Measurements from ENCODE around the gene FOSB. TPM values are rescaled to one million over a fixed set of nuclear protein-coding genes. Genes with fewer than 3 reads are reported as not detected.

The FOSB gene
- polyA plus RNA-seq, 1 donor from 2014 or later = 2.1 TPM

DNA sequence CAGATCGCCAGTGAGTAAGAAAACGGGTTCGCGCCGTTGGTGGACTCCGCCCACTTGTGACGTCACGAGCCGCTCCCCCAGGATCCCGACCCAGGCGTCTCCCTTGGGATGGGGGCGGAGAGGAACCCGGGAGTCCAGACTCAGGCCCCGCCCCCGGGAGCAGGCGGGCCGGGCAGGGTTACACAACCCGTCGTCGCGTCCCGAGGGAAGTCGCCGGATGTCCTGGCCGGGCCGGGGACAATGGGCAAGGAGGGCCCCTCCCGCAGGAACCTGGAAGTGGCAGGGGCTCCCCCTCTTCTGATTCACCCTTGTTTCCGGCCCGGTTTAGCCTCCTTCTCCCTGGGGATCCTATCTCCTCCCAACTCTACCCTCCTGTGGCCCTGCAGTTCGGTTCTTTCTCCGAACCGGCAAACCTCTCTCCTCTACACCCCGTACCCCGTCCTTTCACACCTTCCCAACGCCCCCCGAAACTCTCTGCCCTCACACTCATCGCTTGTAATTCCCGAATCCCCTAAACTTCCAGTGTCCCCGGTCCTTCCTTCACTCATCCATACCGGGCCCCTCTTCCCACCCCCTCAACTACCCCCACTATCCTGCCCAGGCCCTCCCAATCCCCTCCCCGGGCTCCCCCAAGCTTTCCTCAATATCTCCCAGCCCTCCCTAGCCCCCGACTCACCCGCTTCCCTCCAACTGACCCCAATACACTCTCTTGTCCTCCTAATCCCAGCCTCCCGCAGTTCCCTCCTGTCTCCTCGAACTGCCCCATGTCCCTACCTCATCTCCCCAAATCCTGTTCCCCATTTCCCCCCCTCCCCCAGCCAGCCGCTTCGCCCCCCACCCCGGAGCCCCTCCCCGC lies 24.1 kb upstream of the FOSB start:
- Histone ChIP-seq H4K20me1 (ENCODE audit: insufficient read depth) (no peaks in the 10 kb centered on the region), H3K27ac (ENCODE audit: low read length) (no peak overlapping the region), H3K4me3 (ENCODE audit: low read length) (peak overlapping the region; percentile 62), H3K9ac (ENCODE audit: low read length) (peak overlapping the region; percentile 55), H3K9me3 (ENCODE audit: low read length) (no peaks in the 10 kb centered on the region), H3K4me2 (ENCODE audit: low read length) (peak overlapping the region; percentile 19), H3K36me3 (ENCODE audit: insufficient read depth, low read length) (no peaks in the 10 kb centered on the region), H3K79me2 (replicated peaks; ENCODE audit: insufficient read depth, low read length) (no peaks in the 10 kb centered on the region), H3K27me3 (ENCODE audit: insufficient read depth, low read depth, low read length) (no peaks in the 10 kb centered on the region), H3F3A (ENCODE audit: insufficient read depth, low read length, poor library complexity, severe bottlenecking) (no peaks in the 10 kb centered on the region), H3K9me2 (ENCODE audit: insufficient read depth, low read length) (no peaks in the 10 kb centered on the region), H2AFZ (ENCODE audit: low read depth, low read length) (no peak overlapping the region)
- no peak for TF ChIP-seq RAD21 (conservative IDR thresholded peaks at IDR 0.05)
- no peak for TF ChIP-seq POLR2AphosphoS5 (IDR thresholded peaks at IDR 0.05)
- TF ChIP-seq TAF1 (IDR thresholded peaks at IDR 0.05; ENCODE audit: low read depth) = no peak
- TF ChIP-seq SMC3 (conservative IDR thresholded peaks at IDR 0.05; ENCODE audit: poor library complexity) = no peak
- no peak for TF ChIP-seq MXI1 (conservative IDR thresholded peaks at IDR 0.05; ENCODE audit: poor library complexity, severe bottlenecking)
- no peak for TF ChIP-seq EP300 (conservative IDR thresholded peaks at IDR 0.05; ENCODE audit: poor library complexity, severe bottlenecking)
- TF ChIP-seq, protein P1, sequence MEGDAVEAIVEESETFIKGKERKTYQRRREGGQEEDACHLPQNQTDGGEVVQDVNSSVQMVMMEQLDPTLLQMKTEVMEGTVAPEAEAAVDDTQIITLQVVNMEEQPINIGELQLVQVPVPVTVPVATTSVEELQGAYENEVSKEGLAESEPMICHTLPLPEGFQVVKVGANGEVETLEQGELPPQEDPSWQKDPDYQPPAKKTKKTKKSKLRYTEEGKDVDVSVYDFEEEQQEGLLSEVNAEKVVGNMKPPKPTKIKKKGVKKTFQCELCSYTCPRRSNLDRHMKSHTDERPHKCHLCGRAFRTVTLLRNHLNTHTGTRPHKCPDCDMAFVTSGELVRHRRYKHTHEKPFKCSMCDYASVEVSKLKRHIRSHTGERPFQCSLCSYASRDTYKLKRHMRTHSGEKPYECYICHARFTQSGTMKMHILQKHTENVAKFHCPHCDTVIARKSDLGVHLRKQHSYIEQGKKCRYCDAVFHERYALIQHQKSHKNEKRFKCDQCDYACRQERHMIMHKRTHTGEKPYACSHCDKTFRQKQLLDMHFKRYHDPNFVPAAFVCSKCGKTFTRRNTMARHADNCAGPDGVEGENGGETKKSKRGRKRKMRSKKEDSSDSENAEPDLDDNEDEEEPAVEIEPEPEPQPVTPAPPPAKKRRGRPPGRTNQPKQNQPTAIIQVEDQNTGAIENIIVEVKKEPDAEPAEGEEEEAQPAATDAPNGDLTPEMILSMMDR (IDR thresholded peaks at IDR 0.05; ENCODE audit: poor library complexity, severe bottlenecking) = no peak
- TF ChIP-seq, protein P2, sequence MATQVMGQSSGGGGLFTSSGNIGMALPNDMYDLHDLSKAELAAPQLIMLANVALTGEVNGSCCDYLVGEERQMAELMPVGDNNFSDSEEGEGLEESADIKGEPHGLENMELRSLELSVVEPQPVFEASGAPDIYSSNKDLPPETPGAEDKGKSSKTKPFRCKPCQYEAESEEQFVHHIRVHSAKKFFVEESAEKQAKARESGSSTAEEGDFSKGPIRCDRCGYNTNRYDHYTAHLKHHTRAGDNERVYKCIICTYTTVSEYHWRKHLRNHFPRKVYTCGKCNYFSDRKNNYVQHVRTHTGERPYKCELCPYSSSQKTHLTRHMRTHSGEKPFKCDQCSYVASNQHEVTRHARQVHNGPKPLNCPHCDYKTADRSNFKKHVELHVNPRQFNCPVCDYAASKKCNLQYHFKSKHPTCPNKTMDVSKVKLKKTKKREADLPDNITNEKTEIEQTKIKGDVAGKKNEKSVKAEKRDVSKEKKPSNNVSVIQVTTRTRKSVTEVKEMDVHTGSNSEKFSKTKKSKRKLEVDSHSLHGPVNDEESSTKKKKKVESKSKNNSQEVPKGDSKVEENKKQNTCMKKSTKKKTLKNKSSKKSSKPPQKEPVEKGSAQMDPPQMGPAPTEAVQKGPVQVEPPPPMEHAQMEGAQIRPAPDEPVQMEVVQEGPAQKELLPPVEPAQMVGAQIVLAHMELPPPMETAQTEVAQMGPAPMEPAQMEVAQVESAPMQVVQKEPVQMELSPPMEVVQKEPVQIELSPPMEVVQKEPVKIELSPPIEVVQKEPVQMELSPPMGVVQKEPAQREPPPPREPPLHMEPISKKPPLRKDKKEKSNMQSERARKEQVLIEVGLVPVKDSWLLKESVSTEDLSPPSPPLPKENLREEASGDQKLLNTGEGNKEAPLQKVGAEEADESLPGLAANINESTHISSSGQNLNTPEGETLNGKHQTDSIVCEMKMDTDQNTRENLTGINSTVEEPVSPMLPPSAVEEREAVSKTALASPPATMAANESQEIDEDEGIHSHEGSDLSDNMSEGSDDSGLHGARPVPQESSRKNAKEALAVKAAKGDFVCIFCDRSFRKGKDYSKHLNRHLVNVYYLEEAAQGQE (IDR thresholded peaks at IDR 0.05; ENCODE audit: borderline replicate concordance) = no peak
- TF ChIP-seq EZH2 (IDR thresholded peaks at IDR 0.05; ENCODE audit: borderline replicate concordance, insufficient read depth, low read length, poor library complexity, severe bottlenecking) = no peak

DNA sequence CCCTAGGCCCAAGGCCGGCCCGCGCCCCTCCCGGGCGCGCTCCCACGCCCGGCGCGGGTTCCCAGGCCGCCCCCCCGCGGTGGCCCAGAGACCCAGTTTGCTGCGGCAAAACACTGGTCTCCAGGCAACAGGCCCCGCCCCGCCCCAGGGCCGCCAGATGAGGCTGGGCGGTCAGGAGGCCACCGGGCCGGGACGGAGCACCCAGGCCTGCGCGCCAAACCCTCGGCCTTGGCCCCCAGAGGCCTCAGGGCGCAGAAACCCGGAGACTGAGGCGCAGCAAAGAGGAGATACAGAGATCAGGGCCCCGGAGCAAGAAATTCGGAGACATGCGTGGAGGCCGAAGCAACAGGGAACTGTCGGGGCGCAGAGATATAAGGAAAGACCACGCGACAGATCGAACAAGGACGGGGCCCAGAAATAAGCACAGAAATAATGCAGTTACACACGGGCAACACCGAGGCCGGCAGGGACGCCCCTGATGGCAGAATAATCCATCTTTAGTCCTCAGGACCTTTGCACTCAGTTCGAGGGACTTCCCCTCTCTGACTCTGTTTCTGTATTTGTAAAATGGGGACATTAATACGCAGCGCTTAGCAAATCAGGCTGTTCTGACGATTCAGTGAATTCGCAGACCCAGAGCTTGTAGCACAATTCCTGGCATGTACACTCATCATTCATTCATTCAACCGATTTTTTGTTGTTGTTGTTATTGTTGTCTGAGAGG lies 23.3 kb upstream of the FOSB start:
- H3K4me2 ChIP-seq (ENCODE audit: low read length) = no peak overlapping the region

More for the DNA sequence above, 23.3 kb upstream of the FOSB start:
- H2AFZ ChIP-seq (ENCODE audit: low read depth, low read length) = no peak overlapping the region
- H3K27me3 ChIP-seq (ENCODE audit: insufficient read depth, low read depth, low read length) = no peaks in the 10 kb centered on the region
- no peaks in the 10 kb centered on the region for H3K36me3 ChIP-seq (ENCODE audit: insufficient read depth, low read length)
- H3K9me2 ChIP-seq (ENCODE audit: insufficient read depth, low read length) = no peaks in the 10 kb centered on the region
- H3K9me3 ChIP-seq (ENCODE audit: low read length) = no peaks in the 10 kb centered on the region
- no peak overlapping the region for H3K27ac ChIP-seq (ENCODE audit: low read length)
- H3K4me3 ChIP-seq (ENCODE audit: low read length) = no peak overlapping the region
- TF ChIP-seq, protein P2 (IDR thresholded peaks at IDR 0.05; ENCODE audit: borderline replicate concordance) = no peak
- TF ChIP-seq EZH2 (IDR thresholded peaks at IDR 0.05; ENCODE audit: borderline replicate concordance, insufficient read depth, low read length, poor library complexity, severe bottlenecking) = no peak
- no peak for TF ChIP-seq MXI1 (conservative IDR thresholded peaks at IDR 0.05; ENCODE audit: poor library complexity, severe bottlenecking)
- no peak for TF ChIP-seq TAF1 (IDR thresholded peaks at IDR 0.05; ENCODE audit: low read depth)
- no peak for TF ChIP-seq POLR2AphosphoS5 (IDR thresholded peaks at IDR 0.05)
- TF ChIP-seq SMC3 (conservative IDR thresholded peaks at IDR 0.05; ENCODE audit: poor library complexity) = no peak
- TF ChIP-seq, protein P1 (IDR thresholded peaks at IDR 0.05; ENCODE audit: poor library complexity, severe bottlenecking) = no peak
- no peak for TF ChIP-seq EP300 (conservative IDR thresholded peaks at IDR 0.05; ENCODE audit: poor library complexity, severe bottlenecking)
- TF ChIP-seq RAD21 (conservative IDR thresholded peaks at IDR 0.05) = no peak
- no peaks in the 10 kb centered on the region for H3K79me2 ChIP-seq (replicated peaks; ENCODE audit: insufficient read depth, low read length)
- no peaks in the 10 kb centered on the region for H3F3A ChIP-seq (ENCODE audit: insufficient read depth, low read length, poor library complexity, severe bottlenecking)
- H3K9ac ChIP-seq (ENCODE audit: low read length) = no peak overlapping the region
- no peaks in the 10 kb centered on the region for H4K20me1 ChIP-seq (ENCODE audit: insufficient read depth)
